Measurements from ENCODE around the gene NFATC1. TPM values are rescaled to one million over a fixed set of nuclear protein-coding genes. Genes with fewer than 3 reads are reported as not detected.

NFATC1 gene
- polyA plus RNA-seq, 1 donor from 2014 or later: 0.37 TPM

DNA sequence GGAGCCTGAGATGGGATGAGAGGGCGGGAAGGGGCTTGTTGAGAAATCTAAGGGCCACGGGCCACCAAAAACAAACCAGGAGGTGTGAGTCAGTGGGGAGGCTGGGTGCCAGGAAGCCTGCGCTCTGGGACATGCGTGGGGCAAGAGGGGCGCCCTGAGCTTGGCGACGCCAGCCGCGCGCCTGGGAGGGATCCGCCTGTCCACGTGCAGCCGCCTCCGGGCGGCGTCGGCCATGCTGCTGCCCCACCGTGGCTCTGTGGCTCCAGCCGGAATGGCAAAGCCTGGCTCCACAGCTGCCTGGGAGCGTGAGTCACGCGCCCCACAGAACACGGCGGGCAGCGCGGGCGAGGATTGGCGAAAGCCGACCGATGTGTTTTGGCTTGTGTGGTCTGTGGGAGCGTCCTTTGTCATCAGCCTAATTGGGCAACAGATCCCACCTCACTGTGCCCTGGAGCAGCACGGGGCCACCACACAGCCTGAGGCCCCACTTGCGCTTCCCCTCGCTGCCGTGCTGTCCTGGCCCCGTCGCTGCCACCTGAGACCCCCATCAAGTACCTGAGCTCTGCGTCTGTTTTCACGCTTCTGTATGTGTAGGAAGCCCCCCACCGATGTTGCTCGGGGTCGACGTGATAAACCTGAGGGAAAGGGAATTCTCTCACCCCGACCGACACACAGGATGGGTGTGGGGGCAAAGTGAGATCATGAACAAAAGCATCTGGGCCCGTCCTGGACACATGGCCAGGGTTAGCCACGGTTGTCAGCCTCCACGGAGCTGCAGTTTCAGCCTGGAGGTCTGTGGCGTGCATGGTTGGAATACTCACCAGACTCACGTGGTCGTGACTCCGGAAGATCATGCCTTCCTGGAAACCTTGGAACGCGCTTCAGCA lies 80.5 kb downstream of the NFATC1 start:
- H3K4me3 ChIP-seq (ENCODE audit: low read length): no peak overlapping the region
- no peaks in the 10 kb centered on the region for H3K36me3 ChIP-seq (ENCODE audit: insufficient read depth, low read length)
- H3F3A ChIP-seq (ENCODE audit: insufficient read depth, low read length, poor library complexity, severe bottlenecking): no peaks in the 10 kb centered on the region
- no peaks in the 10 kb centered on the region for H3K9me2 ChIP-seq (ENCODE audit: insufficient read depth, low read length)
- no peaks in the 10 kb centered on the region for H4K20me1 ChIP-seq (ENCODE audit: insufficient read depth)
- no peak for TF ChIP-seq TAF1 (IDR thresholded peaks at IDR 0.05; ENCODE audit: low read depth)
- no peak for TF ChIP-seq EZH2 (IDR thresholded peaks at IDR 0.05; ENCODE audit: borderline replicate concordance, insufficient read depth, low read length, poor library complexity, severe bottlenecking)
- H3K27me3 ChIP-seq (ENCODE audit: insufficient read depth, low read depth, low read length): no peaks in the 10 kb centered on the region
- no peak overlapping the region for H3K9ac ChIP-seq (ENCODE audit: low read length)
- H3K27ac ChIP-seq (ENCODE audit: low read length): no peak overlapping the region
- H2AFZ ChIP-seq (ENCODE audit: low read depth, low read length): no peak overlapping the region
- no peaks in the 10 kb centered on the region for H3K79me2 ChIP-seq (replicated peaks; ENCODE audit: insufficient read depth, low read length)
- no peaks in the 10 kb centered on the region for H3K9me3 ChIP-seq (ENCODE audit: low read length)
- no peak overlapping the region for H3K4me2 ChIP-seq (ENCODE audit: low read length)

DNA sequence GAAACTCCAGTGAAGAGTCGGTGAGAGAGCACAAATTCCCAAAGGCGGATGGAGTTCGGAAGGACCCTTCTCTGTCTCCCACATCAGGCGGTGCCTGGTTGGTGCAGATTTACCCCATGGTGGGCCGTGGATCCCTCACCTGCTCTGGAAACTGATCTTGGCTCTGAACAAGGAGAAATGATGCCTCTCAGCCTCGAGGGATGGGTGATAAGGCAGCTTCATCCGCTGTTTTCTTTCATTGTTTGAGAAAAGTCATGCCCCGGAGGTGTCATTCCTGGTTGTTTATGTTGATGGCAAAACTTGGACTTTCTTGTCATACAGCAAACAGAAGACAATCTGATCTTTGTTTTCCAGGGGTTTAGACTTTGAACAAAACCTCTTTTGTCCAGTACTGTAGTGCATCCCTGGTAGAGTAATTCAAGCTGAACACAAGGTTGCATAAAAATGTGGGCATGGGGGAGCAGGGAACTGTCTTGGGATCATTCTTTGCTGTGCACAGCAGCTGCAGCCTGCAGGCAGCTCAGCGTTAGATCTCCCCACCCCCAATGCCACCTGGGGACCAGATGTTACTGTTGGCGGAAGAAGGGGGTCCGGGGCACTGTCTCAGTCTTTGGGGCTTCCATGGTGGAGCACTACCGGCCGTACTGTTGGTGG lies 81.3 kb downstream of the NFATC1 start:
- no peak for TF ChIP-seq RAD21 (conservative IDR thresholded peaks at IDR 0.05)
- TF ChIP-seq, protein P1, sequence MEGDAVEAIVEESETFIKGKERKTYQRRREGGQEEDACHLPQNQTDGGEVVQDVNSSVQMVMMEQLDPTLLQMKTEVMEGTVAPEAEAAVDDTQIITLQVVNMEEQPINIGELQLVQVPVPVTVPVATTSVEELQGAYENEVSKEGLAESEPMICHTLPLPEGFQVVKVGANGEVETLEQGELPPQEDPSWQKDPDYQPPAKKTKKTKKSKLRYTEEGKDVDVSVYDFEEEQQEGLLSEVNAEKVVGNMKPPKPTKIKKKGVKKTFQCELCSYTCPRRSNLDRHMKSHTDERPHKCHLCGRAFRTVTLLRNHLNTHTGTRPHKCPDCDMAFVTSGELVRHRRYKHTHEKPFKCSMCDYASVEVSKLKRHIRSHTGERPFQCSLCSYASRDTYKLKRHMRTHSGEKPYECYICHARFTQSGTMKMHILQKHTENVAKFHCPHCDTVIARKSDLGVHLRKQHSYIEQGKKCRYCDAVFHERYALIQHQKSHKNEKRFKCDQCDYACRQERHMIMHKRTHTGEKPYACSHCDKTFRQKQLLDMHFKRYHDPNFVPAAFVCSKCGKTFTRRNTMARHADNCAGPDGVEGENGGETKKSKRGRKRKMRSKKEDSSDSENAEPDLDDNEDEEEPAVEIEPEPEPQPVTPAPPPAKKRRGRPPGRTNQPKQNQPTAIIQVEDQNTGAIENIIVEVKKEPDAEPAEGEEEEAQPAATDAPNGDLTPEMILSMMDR (IDR thresholded peaks at IDR 0.05; ENCODE audit: poor library complexity, severe bottlenecking): no peak
- H3K9me3 ChIP-seq (ENCODE audit: low read length): no peaks in the 10 kb centered on the region
- H3K9ac ChIP-seq (ENCODE audit: low read length): no peak overlapping the region
- no peak overlapping the region for H2AFZ ChIP-seq (ENCODE audit: low read depth, low read length)
- H3K36me3 ChIP-seq (ENCODE audit: insufficient read depth, low read length): no peaks in the 10 kb centered on the region
- no peak overlapping the region for H3K4me2 ChIP-seq (ENCODE audit: low read length)
- no peaks in the 10 kb centered on the region for H4K20me1 ChIP-seq (ENCODE audit: insufficient read depth)
- H3F3A ChIP-seq (ENCODE audit: insufficient read depth, low read length, poor library complexity, severe bottlenecking): no peaks in the 10 kb centered on the region
- no peak overlapping the region for H3K4me3 ChIP-seq (ENCODE audit: low read length)
- no peak overlapping the region for H3K27ac ChIP-seq (ENCODE audit: low read length)
- no peaks in the 10 kb centered on the region for H3K79me2 ChIP-seq (replicated peaks; ENCODE audit: insufficient read depth, low read length)
- no peaks in the 10 kb centered on the region for H3K27me3 ChIP-seq (ENCODE audit: insufficient read depth, low read depth, low read length)
- H3K9me2 ChIP-seq (ENCODE audit: insufficient read depth, low read length): no peaks in the 10 kb centered on the region

- Histone ChIP-seq H3K9ac (ENCODE audit: low read length) (no peak overlapping the region), H3F3A (ENCODE audit: insufficient read depth, low read length, poor library complexity, severe bottlenecking) (no peaks in the 10 kb centered on the region)
Observed at GRCh38 chr18:79477711-79478483, 82.2 kb downstream of the NFATC1 start.

More at GRCh38 chr18:79477711-79478483, 82.2 kb downstream of the NFATC1 start:
- Histone ChIP-seq H3K9me2 (ENCODE audit: insufficient read depth, low read length) (no peaks in the 10 kb centered on the region), H2AFZ (ENCODE audit: low read depth, low read length) (no peak overlapping the region), H3K27me3 (ENCODE audit: insufficient read depth, low read depth, low read length) (no peaks in the 10 kb centered on the region), H3K4me2 (ENCODE audit: low read length) (no peak overlapping the region), H3K79me2 (replicated peaks; ENCODE audit: insufficient read depth, low read length) (no peaks in the 10 kb centered on the region), H3K36me3 (ENCODE audit: insufficient read depth, low read length) (no peaks in the 10 kb centered on the region), H4K20me1 (ENCODE audit: insufficient read depth) (no peaks in the 10 kb centered on the region), H3K9me3 (ENCODE audit: low read length) (no peaks in the 10 kb centered on the region), H3K4me3 (ENCODE audit: low read length) (no peak overlapping the region), H3K27ac (ENCODE audit: low read length) (no peak overlapping the region)
- no peak for TF ChIP-seq POLR2AphosphoS5 (IDR thresholded peaks at IDR 0.05)
- no peak for TF ChIP-seq RAD21 (conservative IDR thresholded peaks at IDR 0.05)
- no peak for TF ChIP-seq TAF1 (IDR thresholded peaks at IDR 0.05; ENCODE audit: low read depth)
- TF ChIP-seq SMC3 (conservative IDR thresholded peaks at IDR 0.05; ENCODE audit: poor library complexity): no peak
- TF ChIP-seq, protein P2, sequence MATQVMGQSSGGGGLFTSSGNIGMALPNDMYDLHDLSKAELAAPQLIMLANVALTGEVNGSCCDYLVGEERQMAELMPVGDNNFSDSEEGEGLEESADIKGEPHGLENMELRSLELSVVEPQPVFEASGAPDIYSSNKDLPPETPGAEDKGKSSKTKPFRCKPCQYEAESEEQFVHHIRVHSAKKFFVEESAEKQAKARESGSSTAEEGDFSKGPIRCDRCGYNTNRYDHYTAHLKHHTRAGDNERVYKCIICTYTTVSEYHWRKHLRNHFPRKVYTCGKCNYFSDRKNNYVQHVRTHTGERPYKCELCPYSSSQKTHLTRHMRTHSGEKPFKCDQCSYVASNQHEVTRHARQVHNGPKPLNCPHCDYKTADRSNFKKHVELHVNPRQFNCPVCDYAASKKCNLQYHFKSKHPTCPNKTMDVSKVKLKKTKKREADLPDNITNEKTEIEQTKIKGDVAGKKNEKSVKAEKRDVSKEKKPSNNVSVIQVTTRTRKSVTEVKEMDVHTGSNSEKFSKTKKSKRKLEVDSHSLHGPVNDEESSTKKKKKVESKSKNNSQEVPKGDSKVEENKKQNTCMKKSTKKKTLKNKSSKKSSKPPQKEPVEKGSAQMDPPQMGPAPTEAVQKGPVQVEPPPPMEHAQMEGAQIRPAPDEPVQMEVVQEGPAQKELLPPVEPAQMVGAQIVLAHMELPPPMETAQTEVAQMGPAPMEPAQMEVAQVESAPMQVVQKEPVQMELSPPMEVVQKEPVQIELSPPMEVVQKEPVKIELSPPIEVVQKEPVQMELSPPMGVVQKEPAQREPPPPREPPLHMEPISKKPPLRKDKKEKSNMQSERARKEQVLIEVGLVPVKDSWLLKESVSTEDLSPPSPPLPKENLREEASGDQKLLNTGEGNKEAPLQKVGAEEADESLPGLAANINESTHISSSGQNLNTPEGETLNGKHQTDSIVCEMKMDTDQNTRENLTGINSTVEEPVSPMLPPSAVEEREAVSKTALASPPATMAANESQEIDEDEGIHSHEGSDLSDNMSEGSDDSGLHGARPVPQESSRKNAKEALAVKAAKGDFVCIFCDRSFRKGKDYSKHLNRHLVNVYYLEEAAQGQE (IDR thresholded peaks at IDR 0.05; ENCODE audit: borderline replicate concordance): no peak
- TF ChIP-seq MXI1 (conservative IDR thresholded peaks at IDR 0.05; ENCODE audit: poor library complexity, severe bottlenecking): no peak
- TF ChIP-seq, protein P1 (IDR thresholded peaks at IDR 0.05; ENCODE audit: poor library complexity, severe bottlenecking): no peak
- TF ChIP-seq EP300 (conservative IDR thresholded peaks at IDR 0.05; ENCODE audit: poor library complexity, severe bottlenecking): no peak
